MCF 10A (cell line): ENCODE results near the gene CCDC154. TPM values are rescaled to one million over a fixed set of nuclear protein-coding genes. Genes with fewer than 3 reads are reported as not detected.

Experiments
- BruUV-seq: library from RNA; stranded (reverse); fragments of 400-500 nt; replicated peaks from 2 replicates; lab custom pipeline; 2021; lab: Mats Ljungman, UMichigan
- CTCF ChIA-PET: fragments of 300-600 bp; sonication (Branson Sonifier 250); formaldehyde crosslinking; extraction: SDS; loops from one replicate; lab custom pipeline; 2021; ENCODE audit warnings: antibody characterized with exemption, inconsistent platforms; lab: Yijun Ruan, JAX
- POLR2A ChIA-PET: fragments of 300-600, 350-650 bp; sonication (Branson Sonifier 250); formaldehyde crosslinking; extraction: SDS; loops from one replicate; lab custom pipeline; 2020; ENCODE audit warnings: antibody characterized with exemption, inconsistent platforms; lab: Yijun Ruan, JAX
- DNase-seq: peaks from one replicate; pipeline ENCODE4 v3.0.0-alpha.2; 2018; ENCODE audit not compliant: unreplicated experiment
- H3K27ac Mint-ChIP-seq: one replicate; pipeline ENCODE4 v1.8.0; 2022; ENCODE audit warnings: mild to moderate bottlenecking, low read depth, mixed read lengths; ENCODE audit not compliant: unreplicated experiment
- H3K27me3 Mint-ChIP-seq: one replicate; pipeline ENCODE4 v1.8.0; 2022; ENCODE audit warnings: mixed read lengths; ENCODE audit not compliant: insufficient read depth, unreplicated experiment
- H3K36me3 Mint-ChIP-seq: one replicate; pipeline ENCODE4 v1.8.0; 2022; ENCODE audit warnings: mild to moderate bottlenecking, moderate library complexity, mixed read lengths; ENCODE audit not compliant: insufficient read depth, unreplicated experiment
- H3K4me1 Mint-ChIP-seq: one replicate; pipeline ENCODE4 v1.8.0; 2022; ENCODE audit warnings: mixed read lengths; ENCODE audit not compliant: insufficient read depth, unreplicated experiment
- H3K4me3 Mint-ChIP-seq: one replicate; pipeline ENCODE4 v1.8.0; 2022; ENCODE audit warnings: mild to moderate bottlenecking, moderate library complexity, mixed read lengths; ENCODE audit not compliant: unreplicated experiment
- H3K9me3 Mint-ChIP-seq: one replicate; pipeline ENCODE4 v1.8.0; 2022; ENCODE audit warnings: mixed read lengths; ENCODE audit not compliant: unreplicated experiment
- CTCF ChIP-seq: fragments of 200-600 bp; IDR thresholded peaks from one replicate; pipeline ENCODE4 v1.8.0; 2022; ENCODE audit warnings: antibody characterized with exemption, mild to moderate bottlenecking; ENCODE audit not compliant: unreplicated experiment
- intact Hi-C: fragments of 100-400 bp; cut with micrococcal nuclease; formaldehyde crosslinking; loops from 2 replicates; pipeline ENCODE4 v1.14.1; 2022
- total RNA-seq: library from RNA; stranded (reverse); gene quantifications from 2 replicates; pipeline ENCODE4 v1.2.3, GENCODE V29; 2022

The CCDC154 gene
- total RNA-seq, 1 experiment from 2014 or later = 0.28 TPM

GRCh38 chr16:1454561-1454960 is 10.2 kb upstream of the CCDC154 start:
- H3K36me3 Mint-ChIP-seq = peaks cover 37% of the 10 kb centered on the region
- H3K4me1 Mint-ChIP-seq = no peaks in the 10 kb centered on the region
- no peak overlapping the region for H3K27ac Mint-ChIP-seq
- no TSS peak for BruUV-seq
- no peaks in the 10 kb centered on the region for H3K27me3 Mint-ChIP-seq
- POLR2A ChIA-PET = interaction anchor here (0.6 kb wide), 1 partner anchor 102 kb away, joined by 3 read pairs; no protein-coding TSS in a partner anchor
- no peak for TF ChIP-seq CTCF
- no peaks in the 10 kb centered on the region for H3K9me3 Mint-ChIP-seq
- H3K4me3 Mint-ChIP-seq = no peak overlapping the region
- intact Hi-C loops = no loop called here
- CTCF ChIA-PET = no interaction called here
- DNase-seq = no peak

GRCh38 chr16:1453316-1453715 is 9.0 kb upstream of the CCDC154 start:
- Mint-ChIP-seq H3K27me3 (no peaks in the 10 kb centered on the region), H3K4me3 (no peak overlapping the region), H3K27ac (no peak overlapping the region), H3K36me3 (peaks cover 31% of the 10 kb centered on the region), H3K9me3 (no peaks in the 10 kb centered on the region), H3K4me1 (no peaks in the 10 kb centered on the region)
- ChIA-PET POLR2A (no interaction called here), CTCF (interaction anchor here (0.6 kb wide), 1 partner anchor 154 kb away, joined by 3 read pairs; no protein-coding TSS in a partner anchor)
- no peak for TF ChIP-seq CTCF
- no TSS peak for BruUV-seq
- DNase-seq = no peak
- intact Hi-C loops = no loop called here

GRCh38 chr16:1452530-1452929 is 8.2 kb upstream of the CCDC154 start:
- H3K9me3 Mint-ChIP-seq = no peaks in the 10 kb centered on the region
- H3K4me1 Mint-ChIP-seq = no peaks in the 10 kb centered on the region
- H3K27ac Mint-ChIP-seq = no peak overlapping the region
- H3K36me3 Mint-ChIP-seq = peaks cover 31% of the 10 kb centered on the region
- ChIA-PET POLR2A (no interaction called here), CTCF (no interaction called here)
- intact Hi-C loops = no loop called here
- no peak for DNase-seq
- H3K4me3 Mint-ChIP-seq = no peak overlapping the region
- TF ChIP-seq CTCF = no peak
- H3K27me3 Mint-ChIP-seq = no peaks in the 10 kb centered on the region
- BruUV-seq = no TSS peak

GRCh38 chr16:1451702-1452392 is 7.5 kb upstream of the CCDC154 start:
- H3K4me1 Mint-ChIP-seq = no peaks in the 10 kb centered on the region
- no peak overlapping the region for H3K27ac Mint-ChIP-seq
- no peak for DNase-seq
- CTCF ChIA-PET = no interaction called here
- intact Hi-C loops = no loop called here
- no peaks in the 10 kb centered on the region for H3K27me3 Mint-ChIP-seq
- no TSS peak for BruUV-seq
- no peak overlapping the region for H3K4me3 Mint-ChIP-seq
- POLR2A ChIA-PET = no interaction called here
- H3K36me3 Mint-ChIP-seq = peaks cover 29% of the 10 kb centered on the region
- no peaks in the 10 kb centered on the region for H3K9me3 Mint-ChIP-seq
- no peak for TF ChIP-seq CTCF
